NCI-H2196 (cell line): ENCODE measurements around the gene HSDL2.
"Not testable (repeated sequence)": the region's sequence is repeated elsewhere in the genome, so short reads cannot be mapped to it uniquely, and the experiment has no call there.

Experiments
- DNase-seq: peaks from one replicate; lab custom pipeline; 2025; ENCODE audit not compliant: unreplicated experiment; lab: John Stamatoyannopoulos, UW

Gene HSDL2

DNA sequence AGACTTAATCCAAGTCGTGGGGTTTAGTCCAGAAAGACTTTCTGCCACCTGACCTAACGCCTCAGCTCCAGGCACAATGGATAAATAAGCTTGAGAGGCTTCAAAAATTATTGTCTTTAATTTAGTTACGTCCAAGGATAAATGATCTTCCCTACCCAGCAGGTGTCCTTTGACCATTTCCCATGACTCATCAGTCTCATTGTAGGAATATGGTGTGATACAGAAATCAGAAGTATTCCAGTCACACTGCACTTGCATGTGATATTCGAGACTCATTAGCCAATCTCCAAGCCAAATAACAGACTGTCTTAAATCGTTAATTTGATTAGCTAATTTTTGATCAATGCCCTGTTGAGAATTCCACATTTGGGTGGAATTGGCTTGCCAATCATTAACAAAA lies 13.2 kb downstream of the HSDL2 start:
- not testable (repeated sequence) for DNase-seq

DNA sequence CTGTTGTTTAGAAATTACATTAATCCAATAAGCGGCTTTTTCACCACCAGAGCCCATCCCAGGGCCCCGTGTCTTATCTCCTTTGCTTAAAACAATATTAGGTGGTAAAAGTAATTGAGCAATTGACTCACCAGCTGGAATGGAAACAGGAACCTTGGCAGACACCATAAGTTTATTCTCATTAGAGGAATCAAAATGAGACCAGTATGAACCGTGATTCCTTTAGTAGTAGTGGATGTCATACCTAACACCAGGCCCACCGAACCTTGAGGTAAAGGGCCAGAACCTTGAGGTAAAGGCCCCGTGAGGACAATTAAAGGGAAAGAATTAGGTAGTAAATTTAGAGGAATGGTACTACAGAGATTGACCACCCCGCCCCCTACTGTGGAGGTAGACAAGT lies 16.5 kb downstream of the HSDL2 start:
- no peak for DNase-seq

DNA sequence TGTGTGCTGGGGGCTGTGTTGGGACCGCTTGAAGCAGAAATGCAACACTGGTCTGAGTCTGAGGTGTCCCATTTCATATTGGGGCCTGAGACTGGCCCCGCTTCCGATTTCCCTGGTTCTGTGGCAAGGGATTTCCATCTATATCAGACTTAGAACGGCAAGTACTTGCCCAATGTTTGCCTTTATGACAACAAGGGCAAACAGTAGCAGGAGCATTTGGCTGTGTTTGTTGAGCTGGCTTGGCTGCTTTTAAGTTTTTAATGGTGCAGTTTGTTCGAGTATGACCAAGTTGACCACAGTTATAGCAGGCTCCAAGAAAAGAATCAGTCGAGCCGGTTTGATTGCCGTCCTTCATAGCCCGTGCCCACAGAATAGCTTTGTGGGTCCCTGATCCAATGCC lies 17.0 kb downstream of the HSDL2 start:
- DNase-seq, result no peak

DNA sequence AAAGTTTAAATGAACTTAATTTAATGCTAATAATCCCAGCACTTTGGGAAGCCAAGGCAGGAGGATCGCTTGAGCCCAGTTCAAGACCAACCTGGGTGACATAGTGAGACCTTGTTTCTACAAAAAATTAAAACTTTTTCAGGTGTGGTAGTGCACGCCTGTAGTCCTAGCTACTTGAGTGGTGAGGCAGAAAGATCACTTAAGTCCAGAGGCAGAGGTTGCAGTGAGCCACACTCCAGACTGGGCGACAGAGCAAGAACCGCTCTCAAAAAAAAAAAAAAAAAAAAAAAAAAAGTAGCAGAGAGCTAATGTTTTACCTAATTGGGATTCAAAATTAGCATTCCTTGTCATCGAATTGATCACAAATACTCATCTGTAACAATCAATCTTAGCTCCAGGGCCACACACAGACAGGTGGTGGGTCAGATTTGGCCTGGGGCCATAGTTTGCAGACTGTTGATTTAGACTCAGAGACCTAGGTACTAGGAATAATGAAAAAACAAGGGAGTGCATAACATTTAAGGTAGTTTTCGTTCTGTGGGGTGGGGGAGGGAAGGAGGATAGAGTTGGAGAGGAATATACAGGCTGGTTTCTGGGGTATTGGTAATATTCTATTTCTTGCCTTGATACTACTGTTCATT lies 21.4 kb downstream of the HSDL2 start:
- DNase-seq, result no peak

DNA sequence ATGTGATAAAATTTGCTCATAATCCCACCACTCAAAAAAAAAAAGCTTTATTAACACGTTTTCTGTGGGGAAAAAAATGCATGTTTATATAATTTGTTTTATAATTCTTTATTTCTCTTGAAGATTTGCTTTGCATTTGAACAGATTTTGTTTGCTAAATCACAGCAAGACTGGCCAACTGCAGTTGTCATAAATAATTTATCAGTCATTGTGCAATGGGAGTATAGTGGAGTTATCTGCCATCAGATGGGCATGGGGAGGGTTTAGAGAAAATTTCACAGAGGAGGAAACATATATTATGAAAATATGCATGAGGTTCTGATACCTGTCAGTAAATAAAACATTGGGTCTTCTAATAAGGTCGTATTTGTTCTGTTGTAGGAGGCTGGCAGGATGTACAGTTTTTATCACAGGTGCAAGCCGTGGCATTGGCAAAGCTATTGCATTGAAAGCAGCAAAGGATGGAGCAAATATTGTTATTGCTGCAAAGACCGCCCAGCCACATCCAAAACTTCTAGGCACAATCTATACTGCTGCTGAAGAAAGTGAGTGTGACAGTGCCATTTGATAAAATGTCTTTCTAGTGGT lies 23.8 kb downstream of the HSDL2 start:
- DNase-seq, result no peak

DNA sequence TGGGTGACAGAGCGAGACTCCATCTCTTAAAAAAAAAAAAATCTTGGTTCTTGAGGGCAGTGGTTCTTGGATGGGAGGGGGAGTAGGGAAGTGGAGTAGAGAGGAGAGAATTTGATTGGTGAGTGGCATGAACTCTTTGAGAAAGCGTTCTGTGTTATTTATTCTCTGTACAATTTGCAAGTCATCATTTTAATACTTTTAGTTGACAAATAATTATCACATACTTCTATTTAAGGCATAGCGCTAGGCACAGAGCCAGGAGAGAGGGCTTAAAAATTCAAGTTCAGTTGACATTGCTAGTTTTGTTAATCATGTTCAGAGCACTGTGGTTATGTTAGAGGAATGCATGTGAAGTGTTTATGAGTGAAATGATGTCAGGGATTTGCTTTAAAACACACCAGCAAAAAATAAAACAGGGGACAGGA lies 24.6 kb downstream of the HSDL2 start:
- DNase-seq, result no peak

DNA sequence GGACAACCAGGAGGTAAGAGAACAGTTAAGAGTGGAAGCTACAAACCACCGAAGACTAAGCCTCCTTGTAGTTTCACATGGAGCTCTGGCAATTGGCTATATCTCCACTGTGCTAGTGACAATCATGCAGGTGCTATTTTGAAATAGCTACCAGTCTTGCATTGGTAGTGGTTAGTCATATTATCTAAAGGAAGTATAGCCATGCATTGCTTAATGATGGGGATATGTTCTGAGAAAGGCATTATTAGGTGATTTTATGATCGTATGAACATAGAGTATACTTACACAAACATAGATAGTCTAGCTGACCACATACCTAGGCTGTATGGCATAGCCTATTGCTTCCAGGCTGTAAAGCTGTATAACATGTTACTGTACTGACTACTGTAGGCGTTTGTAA lies 28.4 kb downstream of the HSDL2 start:
- DNase-seq, result no peak

DNA sequence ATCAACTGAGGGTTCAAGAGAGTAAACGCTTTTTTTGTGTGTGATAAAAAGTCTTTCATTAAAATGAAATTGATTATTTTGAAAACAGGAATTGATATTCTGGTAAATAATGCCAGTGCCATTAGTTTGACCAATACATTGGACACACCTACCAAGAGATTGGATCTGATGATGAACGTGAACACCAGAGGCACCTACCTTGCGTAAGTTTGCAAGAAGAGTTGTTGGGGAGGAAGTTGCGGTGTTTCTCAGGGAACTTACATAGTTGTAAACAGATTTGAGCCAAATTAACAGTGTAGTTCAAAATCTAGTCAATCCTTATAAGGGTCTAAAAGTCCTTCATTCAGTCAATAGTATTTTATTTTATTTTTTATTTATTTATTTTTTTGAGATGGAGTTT lies 28.9 kb downstream of the HSDL2 start:
- DNase-seq, result no peak

DNA sequence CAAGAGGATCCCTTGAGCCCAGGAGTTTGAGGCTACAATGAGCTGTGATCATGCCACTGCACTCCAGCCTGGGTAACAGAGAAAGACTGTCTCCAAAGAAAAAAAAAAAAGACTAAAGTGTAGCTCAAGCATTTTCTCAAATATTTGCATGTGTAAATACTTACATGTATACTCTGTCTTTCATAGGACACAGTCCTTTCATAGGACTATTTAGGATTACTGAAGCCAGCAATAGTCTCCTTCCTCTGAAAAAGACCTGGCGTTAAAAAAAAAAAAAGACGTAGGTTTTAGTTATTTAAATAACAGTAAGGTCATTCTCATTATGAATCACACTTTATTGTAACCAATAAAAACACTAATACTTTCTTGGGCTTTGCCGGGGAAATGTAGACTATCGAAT lies 29.9 kb downstream of the HSDL2 start:
- no peak for DNase-seq

DNA sequence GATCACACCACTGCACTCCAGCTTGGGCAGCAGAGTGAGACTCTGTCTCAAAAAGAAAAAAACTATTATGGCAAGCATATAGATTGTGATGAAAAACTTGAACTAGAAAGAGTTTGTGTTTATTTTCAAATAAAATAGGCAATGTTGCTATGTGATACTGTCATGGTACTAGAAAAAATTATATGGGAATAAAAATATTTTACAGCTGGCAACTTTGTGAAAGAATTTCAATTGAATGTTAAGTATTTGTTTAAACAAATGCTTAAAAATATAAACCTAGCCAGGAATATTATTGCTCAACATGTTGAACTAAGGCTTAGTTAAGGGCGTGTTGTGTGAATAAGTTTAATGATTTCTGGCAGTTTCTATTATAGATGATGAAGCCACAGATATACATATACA lies 31.7 kb downstream of the HSDL2 start:
- no peak for DNase-seq

DNA sequence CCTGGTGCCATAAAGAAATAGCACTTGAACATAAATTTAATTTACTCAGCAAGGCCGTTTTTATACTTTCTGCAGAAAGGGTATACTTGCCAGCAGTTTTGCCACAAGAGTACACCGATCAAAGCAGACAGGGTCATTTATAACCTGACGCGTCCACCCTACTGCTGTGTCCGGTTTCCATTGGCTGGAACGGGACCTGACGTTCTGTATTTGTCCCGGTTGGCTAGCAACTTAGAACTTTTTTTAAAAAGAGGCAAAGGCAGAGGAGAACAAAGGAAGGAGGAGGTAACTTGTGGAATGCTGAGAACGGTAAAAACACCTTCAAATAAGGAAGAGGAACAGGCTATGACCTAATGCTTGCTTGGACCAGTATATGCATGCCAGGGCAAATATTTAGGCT lies 33.8 kb downstream of the HSDL2 start:
- DNase-seq, result not testable (repeated sequence)

DNA sequence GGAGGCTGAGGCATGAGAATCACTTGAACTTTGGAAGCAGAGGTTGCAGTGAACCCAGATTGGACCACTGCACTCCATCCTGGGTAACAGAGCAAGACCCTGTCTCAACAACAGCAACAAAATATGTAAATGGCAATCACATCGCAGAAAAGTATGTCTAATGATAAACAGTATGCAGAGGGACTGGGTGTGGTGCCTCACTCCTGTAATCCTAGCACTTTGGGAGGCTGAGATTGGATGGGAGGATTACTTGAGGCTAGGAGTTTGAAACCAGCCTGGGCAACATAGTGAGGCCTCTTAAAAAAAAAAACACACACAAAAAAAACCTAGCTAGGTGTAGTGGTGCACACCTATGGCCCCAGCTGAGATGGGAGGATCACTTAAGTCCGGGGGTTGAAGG lies 40.3 kb downstream of the HSDL2 start:
- DNase-seq, result no peak

DNA sequence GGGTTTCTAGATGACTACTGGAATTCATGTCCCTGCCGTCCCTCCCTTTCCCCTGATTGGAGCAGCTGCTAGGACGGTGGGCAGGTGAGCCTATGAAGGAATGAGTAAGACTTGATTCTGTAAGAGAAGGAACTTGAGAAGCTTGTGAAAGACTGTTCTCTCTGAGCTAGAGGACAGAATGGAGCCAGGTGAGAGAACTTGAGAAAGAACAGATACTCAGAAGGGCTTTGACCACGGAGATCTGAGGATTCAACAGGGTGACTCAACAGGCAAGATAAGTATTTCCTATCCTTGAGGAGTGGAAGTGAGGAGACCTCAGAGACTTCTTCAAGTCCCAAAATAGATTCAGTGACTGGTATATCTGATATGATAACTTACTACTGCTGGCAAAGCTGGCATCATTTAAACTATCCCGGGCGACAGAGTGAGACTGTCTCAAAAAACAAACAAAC lies 41.9 kb downstream of the HSDL2 start:
- no peak for DNase-seq

DNA sequence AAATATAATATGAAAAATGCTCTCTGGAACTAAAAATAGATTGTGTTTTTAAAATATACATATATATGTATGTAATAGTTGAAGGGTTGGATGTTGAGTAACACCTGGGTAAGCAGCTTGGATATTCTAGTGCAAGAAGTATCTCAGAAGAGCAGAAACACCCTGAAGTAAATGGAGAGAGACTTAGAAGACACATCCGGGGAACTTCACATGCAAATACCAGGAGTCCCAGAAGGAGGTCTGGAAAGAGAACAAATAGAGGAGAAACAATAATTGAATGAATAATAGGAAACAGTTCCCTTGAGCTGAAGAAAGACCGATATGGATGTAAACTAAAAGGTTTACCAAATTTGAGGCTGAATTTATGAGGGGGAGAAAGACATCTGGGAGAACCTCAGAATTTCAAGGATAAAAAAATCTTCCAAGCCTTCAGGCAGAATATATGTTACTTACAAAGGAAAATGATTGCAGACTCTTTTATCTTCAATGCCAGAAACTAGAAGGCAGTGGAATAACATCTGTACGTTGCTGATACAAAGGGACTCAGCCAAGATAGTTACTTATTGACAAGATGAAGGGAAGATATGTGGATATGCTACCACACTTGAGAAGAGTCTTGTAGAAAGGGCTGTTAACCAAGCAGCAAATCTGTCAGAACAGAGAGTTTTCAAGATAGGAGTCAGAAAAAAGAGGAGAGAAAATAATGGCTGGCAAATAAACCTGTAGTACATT lies 42.7 kb downstream of the HSDL2 start:
- DNase-seq, result no peak

DNA sequence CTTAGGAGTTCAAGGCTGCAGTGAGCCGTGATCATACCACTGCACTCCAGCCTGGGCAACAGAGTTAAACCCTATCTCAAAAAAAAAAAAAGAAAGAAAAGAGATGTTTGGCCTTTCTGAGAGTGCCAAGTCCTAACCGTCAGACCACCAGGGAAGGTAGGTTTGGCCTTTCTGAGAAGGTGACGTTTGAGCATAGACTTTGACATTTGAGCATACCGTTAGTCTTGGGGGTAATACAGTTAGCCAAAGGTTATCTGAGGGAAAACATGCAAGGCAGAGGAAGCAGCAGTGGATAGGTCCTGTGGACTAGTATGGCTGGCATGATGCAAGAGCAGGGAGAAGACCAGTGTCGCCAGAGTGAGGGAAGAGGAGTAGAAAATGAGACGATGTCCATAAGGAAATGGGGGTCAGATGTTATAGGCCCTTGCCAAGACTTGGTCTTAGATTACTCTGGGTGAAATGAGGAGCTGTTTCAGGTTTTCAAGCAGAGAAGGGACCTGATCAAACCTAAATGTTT lies 50.2 kb downstream of the HSDL2 start:
- no peak for DNase-seq

DNA sequence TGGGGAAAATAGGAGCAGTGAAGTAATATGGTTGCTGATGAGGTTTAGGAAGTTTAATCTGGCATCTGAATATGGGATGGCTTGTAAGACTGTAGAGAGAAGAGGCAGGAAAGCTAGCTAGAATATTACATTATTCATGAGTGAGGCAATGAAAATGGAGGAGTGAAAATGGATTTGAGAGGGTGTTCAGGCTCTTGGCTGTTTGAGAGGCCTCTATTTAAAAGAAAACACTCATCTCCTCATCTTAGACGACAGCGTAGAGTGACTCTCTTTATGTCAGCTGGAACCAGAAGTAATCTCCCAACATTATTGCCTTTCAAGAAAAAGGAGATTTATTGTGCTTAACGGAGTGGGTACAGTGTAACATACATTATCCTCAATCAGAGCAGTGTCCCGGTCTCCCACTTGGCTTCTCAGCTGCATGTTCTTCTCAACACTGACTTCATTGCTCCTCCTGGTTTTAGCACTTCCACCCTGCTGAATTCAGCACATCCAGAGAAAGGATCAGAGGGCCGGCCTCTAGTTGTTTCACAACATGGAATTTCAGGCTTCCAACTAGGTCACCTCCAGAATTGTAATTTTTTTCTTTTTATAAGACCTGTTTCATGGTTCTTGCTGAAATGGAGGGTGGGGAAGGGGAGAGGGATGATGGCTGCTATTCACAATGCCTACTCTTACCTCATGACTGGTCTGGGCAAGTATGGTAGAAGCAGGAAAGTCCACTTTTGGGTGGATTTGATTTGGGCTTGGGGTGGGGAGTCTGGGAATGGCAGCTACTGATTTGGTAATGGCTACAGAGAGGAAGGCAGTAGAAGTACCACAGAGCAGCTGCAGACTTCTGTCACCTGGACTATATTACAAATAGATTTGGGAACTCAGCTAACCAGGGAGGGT lies 53.8 kb downstream of the HSDL2 start:
- DNase-seq, result no peak

DNA sequence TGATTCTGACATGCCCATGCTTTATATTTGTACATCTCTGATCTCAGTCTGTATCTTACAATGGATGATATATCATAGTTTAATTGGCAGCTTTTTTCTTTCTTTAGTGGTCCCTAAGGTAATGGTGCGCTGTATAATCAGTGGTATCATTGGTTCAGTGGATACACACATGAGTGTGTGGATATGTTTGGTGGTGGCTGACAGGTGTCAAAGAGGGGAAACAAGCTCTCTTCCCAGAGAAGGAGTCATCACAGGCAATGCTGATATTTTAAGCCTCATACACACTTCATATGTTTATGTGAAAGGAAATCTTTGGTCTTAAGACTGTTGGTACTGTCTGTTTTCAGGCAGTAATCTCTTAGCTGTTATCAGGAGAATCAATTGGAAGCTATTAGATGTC lies 54.6 kb downstream of the HSDL2 start:
- no peak for DNase-seq

DNA sequence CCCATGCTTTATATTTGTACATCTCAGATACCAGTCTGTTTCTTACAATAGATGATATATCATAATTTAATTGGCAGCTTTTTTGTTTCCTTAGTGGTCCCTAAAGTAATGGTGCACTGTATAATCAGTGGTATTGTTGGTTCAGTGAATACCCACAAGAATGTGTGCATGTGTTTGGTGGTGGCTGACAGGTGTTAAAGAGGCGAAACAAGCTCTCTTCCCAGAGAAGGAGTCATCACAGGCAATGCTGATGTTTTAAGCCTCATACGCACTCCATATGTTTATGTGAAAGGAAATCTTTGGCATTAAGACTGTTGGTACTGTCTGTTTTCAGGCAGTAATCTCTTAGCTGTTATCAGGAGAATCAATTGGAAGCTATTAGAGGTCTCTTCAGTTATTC lies 57.5 kb downstream of the HSDL2 start:
- DNase-seq, result no peak

DNA sequence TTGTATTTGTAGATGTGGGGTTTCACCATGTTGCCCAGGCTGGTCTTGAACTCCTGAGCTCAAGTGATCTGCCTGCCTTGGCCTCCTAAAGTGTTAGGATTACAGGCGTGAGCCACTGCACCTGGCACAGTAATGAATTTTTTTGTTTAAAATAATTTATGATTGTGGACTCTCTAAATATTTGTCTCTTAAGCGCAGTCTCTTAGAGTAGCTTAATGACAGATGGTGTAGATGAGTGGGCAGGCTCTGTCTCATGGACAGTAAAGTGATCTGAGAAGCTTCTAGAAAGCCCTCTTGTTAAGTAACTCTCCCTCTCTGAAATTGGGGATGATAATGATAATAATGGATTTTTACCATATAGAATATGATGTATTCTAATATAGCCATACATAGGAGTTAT lies 59.3 kb downstream of the HSDL2 start:
- DNase-seq, result no peak

DNA sequence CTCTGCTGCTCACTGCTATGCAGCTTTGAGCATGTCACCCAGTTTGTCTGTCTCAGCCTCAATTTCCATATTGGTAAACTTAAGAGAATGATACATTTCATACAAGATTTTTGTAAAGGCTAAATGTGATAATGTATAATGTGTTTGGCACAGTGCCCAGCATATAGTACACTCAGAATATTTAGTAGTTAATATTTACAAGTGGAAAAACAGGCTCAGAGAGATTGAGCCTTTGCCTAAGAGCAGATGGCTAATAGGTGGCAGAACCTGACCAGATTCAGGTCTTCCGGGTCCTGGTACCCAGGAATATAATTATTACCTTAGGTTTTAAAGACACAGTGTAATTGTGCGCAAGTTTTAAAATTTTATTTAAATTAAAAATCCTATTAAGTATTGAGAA lies 59.9 kb downstream of the HSDL2 start:
- DNase-seq, result no peak

DNA sequence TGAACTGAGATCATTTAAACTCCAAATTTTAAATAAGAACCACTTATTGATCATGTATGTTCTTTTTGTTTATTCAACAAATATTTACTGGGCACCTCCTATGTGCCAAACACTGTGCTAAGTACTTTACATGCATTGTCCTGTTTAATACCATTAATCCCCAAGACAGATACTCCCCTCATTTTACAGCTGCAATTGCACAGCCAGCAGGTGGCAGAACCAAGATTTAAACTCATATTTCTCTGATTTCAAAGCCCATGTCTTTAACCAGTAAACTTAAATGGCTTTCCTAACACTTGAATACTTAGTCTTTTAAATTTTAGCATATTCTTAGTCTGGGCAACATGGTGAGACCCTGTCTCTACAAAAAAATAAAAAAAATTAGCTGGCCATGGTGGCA lies 63.3 kb downstream of the HSDL2 start:
- no peak for DNase-seq
